Measurements from ENCODE around the gene CPNE8.

Gene CPNE8

DNA sequence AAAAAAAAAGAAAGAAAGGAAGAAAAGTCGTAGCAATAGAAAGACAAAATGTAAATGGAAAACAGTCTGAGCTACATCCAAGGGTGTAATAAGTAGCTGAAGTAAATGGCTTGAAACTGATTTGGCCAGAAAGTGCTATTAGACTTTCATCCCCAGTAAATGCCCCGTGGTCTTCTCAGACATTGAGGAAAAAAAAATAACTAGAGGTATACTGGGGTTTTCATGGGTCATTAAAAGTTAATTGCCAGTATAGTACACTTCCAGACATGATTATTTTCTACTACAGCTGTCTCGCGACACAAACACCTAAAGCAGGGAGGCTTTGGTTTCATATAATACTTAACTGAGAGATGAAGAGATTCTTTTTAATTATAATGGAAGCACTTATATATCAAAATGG lies 271.9 kb downstream of the CPNE8 start:
- DNase-seq (ENCODE audit: low read depth in 2 of 2) = no peak

DNA sequence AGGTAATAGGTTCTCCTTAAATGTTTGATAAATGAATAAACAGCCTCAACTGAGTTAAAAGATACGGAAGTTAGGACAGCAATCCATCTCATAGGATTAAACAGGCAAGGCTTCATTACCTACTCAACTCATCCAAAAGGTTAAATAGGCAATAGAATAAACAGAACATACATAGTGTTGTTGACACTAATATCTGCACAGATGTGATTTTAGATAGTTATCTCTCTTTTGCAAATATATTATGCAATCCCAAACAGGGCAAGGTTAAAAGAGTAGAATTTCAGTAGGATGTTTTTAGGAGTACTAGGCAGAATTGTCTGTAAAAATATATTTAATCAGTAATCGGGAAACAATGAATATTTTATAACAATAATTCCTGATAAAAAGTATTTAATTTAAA lies 276.3 kb downstream of the CPNE8 start:
- DNase-seq (ENCODE audit: low read depth in 2 of 2) = no peak

DNA sequence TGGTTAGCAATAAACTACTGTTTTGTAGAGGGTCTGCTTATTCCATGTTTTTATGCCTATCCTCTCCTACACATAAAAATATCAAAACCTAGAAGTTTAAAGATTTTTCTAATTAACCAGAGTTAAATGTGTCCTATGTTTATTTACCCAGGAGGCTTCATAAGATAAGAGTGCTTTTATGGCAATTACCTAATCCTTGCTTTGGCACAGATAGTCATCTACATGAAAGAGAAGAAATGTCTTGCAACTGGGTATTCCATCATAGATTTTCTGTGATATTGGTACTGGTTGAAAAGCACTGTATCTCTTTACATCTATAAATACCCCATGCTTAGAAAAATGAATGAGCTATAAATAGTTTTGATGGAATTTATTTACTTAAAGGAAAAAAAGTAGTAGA lies 277.1 kb downstream of the CPNE8 start:
- DNase-seq (ENCODE audit: low read depth in 2 of 2) = no peak

- DNase-seq (ENCODE audit: low read depth in 2 of 2) = no peak
Observed at GRCh38 chr12:38625306-38625705, 280.1 kb downstream of the CPNE8 start.

DNA sequence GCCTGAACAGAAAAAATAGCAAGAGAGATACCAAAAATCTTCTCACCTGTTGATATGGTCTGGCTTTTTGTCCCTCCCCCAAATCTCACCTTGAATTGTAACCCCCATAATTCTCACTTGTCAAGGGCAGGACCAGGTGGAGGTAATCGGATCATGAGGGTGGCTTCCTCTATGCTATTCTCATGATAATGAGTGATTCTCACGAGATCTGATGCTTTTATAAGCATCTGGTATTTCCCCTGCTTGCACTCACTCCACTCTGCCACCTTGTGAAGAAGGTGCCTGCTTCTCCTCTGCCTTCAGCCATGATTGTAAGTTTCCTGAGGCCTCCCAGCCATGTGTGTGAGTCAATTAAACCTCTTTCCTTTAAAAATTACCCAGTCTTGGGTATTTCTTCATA lies 291.2 kb downstream of the CPNE8 start:
- no peak for DNase-seq (ENCODE audit: low read depth in 2 of 2)

GRCh38 chr12:38610808-38611350 lies 294.5 kb downstream of the CPNE8 start:
- DNase-seq (ENCODE audit: low read depth in 2 of 2) = no peak

- DNase-seq (ENCODE audit: low read depth in 2 of 2) = no peak
Observed at GRCh38 chr12:38607295-38607694, 298.1 kb downstream of the CPNE8 start.
